HG03097 (cell line): ENCODE results near the gene YAP1.

Source experiments
- ATAC-seq: cut with Tn5 transposase; IDR thresholded peaks from one replicate; pipeline ENCODE4 v1.9.1; 2021; ENCODE audit not compliant: unreplicated experiment, low FRiP score

YAP1 gene

GRCh38 chr11:102269927-102270326 lies 159.7 kb downstream of the YAP1 start:
- ATAC-seq = no peak

GRCh38 chr11:102272047-102272824 lies 162.0 kb downstream of the YAP1 start:
- ATAC-seq = no peak

- no peak for ATAC-seq
These were observed 164.4 kb downstream of the YAP1 start for GRCh38 chr11:102274628-102275027.

- no peak for ATAC-seq
These were observed 166.1 kb downstream of the YAP1 start for GRCh38 chr11:102276362-102276761.

GRCh38 chr11:102276783-102277182 lies 166.5 kb downstream of the YAP1 start:
- ATAC-seq = no peak

GRCh38 chr11:102279641-102280170 lies 169.5 kb downstream of the YAP1 start:
- peak; percentile 98 for ATAC-seq

- no peak for ATAC-seq
These were observed 170.1 kb downstream of the YAP1 start for GRCh38 chr11:102280245-102280833.
